Measurements from ENCODE around the gene SPATA32. TPM values are rescaled to one million over a fixed set of nuclear protein-coding genes. Genes with fewer than 3 reads are reported as not detected.
A peak's percentile ranks its signal among the peaks of the same experiment; 100 is the strongest.

SPATA32 gene
- total RNA-seq, 2 donors from 2014 or later = not detected

DNA sequence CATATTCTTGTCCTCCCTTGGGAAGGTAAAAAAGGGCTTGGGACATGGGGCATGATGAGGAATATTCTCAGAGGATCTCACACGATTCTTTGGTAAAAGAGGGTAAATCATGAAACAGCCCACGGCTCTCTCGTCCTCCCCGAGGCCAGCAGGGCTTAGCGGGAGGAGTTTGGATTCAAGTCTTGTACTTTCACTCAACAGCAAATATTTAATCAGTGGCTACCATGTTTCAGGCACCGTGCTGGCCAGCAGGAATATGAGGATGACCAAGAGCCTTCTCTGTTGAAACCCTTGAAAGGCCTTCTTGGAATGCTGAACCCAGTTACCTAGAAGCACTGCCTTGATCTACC is 46.1 kb upstream of the SPATA32 start:
- TF ChIP-seq, protein P1, sequence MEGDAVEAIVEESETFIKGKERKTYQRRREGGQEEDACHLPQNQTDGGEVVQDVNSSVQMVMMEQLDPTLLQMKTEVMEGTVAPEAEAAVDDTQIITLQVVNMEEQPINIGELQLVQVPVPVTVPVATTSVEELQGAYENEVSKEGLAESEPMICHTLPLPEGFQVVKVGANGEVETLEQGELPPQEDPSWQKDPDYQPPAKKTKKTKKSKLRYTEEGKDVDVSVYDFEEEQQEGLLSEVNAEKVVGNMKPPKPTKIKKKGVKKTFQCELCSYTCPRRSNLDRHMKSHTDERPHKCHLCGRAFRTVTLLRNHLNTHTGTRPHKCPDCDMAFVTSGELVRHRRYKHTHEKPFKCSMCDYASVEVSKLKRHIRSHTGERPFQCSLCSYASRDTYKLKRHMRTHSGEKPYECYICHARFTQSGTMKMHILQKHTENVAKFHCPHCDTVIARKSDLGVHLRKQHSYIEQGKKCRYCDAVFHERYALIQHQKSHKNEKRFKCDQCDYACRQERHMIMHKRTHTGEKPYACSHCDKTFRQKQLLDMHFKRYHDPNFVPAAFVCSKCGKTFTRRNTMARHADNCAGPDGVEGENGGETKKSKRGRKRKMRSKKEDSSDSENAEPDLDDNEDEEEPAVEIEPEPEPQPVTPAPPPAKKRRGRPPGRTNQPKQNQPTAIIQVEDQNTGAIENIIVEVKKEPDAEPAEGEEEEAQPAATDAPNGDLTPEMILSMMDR (IDR thresholded peaks at IDR 0.05) = no peak
- Histone ChIP-seq H3K4me3 (no peak overlapping the region), H3K27me3 (no peaks in the 10 kb centered on the region), H3K4me1 (peaks cover 50% of the 10 kb centered on the region), H3K9me3 (no peaks in the 10 kb centered on the region), H3K9ac (ENCODE audit: low read depth in 2 of 2, low read length in 2 of 2) (peak overlapping the region in 1 of 2 donors; percentile 67), H3K36me3 (no peaks in the 10 kb centered on the region), H3K27ac (peak overlapping the region; percentile 75)
- DNase-seq = no peak
- intact Hi-C loops (cut with DNase I) = no loop called here

DNA sequence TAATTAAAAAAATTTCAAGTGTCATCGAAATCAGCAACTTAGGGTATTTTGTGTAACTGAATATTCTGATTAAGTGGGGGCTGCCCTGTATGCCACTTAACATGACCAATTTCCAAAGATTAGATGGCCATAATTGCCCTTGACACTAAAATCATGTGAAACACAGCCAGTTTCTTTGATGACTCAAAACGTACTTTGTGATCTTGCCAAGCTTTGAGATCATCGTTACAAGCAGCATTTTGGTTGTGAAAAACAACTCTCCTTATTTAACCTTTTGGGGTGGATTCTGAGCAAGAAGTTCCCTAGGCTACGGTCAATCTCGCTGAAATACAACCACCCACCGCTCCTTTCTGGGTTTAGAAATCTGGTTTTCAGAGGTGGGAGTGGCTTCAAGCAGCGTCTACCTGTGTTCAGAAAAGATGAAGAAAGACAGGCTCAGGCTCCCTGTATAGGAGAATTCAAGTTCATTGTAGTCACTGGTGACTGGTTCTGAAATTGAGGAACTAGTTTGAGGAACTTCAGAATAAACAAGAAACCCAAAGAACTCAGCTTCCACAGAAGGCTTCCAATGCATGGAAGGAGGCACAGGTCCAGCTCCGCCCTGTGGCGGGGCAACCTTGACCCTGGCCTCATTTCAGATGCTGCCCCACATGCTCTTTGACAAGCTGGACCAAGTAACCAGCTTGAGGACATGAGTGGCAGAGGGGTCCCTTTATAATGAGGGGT is 45.6 kb upstream of the SPATA32 start:
- no peak for DNase-seq

DNA sequence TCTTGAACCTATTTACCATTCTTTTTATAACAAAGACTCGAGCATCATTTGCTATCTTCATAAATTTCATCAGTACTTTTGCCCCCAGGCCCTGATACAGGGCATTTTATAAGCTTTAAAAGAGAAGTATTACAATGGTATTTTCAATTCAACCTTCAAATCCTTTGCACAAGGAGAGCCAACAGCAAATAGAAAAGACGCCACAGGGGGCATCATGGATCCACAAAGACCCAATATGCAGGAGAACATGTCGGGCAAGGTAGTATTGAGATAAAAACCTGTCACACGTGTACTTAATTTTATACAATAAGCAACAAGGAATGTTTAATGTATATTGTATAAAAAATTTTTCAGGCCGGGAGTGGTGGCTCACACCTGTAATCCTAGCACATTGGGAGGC is 44.7 kb upstream of the SPATA32 start:
- TF ChIP-seq, protein P1 (IDR thresholded peaks at IDR 0.05) = no peak
- Histone ChIP-seq H3K9ac (ENCODE audit: low read depth in 2 of 2, low read length in 2 of 2) (peak overlapping the region in 1 of 2 donors; percentile 1), H3K4me1 (peaks cover 42% of the 10 kb centered on the region), H3K27me3 (no peaks in the 10 kb centered on the region), H3K4me3 (no peak overlapping the region), H3K9me3 (no peaks in the 10 kb centered on the region), H3K36me3 (no peaks in the 10 kb centered on the region), H3K27ac (no peak overlapping the region)
- no peak for DNase-seq
- intact Hi-C loops (cut with DNase I) = no loop called here

More for the DNA sequence above, 45.6 kb upstream of the SPATA32 start:
- H3K4me1 ChIP-seq = peaks cover 45% of the 10 kb centered on the region
- peak overlapping the region in 1 of 2 donors; percentile 67 for H3K9ac ChIP-seq (ENCODE audit: low read depth in 2 of 2, low read length in 2 of 2)
- intact Hi-C loops (cut with DNase I) = no loop called here
- no peaks in the 10 kb centered on the region for H3K9me3 ChIP-seq
- H3K27ac ChIP-seq = peak overlapping the region; percentile 75
- H3K36me3 ChIP-seq = no peaks in the 10 kb centered on the region
- H3K4me3 ChIP-seq = no peak overlapping the region
- no peaks in the 10 kb centered on the region for H3K27me3 ChIP-seq
- TF ChIP-seq, protein P1 (IDR thresholded peaks at IDR 0.05) = no peak

DNA sequence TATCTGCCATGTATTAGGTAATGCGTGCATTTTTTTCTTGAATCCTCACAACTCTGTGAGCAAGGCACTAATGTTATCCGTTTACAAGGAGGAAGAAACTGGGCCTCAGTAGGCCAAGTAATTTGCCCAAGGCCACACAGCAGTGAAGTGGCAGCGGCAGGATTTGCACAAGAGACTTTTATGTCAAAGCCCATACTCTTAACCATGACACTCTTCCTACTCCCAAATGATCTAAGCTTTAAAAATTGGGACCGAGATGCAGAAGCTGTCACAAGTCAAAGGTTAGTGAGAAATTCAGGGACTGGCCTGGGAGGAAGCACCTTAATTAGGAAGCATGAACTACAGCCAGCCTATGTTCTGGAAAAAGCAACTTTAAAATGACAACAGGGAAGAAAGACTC is 44.2 kb upstream of the SPATA32 start:
- intact Hi-C loops (cut with DNase I) = no loop called here
- no peaks in the 10 kb centered on the region for H3K27me3 ChIP-seq
- H3K4me3 ChIP-seq = no peak overlapping the region
- H3K4me1 ChIP-seq = peaks cover 36% of the 10 kb centered on the region
- TF ChIP-seq, protein P1 (IDR thresholded peaks at IDR 0.05) = no peak
- no peak for DNase-seq
- no peaks in the 10 kb centered on the region for H3K9me3 ChIP-seq
- peak overlapping the region in 1 of 2 donors; percentile 1 for H3K9ac ChIP-seq (ENCODE audit: low read depth in 2 of 2, low read length in 2 of 2)
- peak overlapping the region; percentile 9 for H3K27ac ChIP-seq
- H3K36me3 ChIP-seq = no peaks in the 10 kb centered on the region

DNA sequence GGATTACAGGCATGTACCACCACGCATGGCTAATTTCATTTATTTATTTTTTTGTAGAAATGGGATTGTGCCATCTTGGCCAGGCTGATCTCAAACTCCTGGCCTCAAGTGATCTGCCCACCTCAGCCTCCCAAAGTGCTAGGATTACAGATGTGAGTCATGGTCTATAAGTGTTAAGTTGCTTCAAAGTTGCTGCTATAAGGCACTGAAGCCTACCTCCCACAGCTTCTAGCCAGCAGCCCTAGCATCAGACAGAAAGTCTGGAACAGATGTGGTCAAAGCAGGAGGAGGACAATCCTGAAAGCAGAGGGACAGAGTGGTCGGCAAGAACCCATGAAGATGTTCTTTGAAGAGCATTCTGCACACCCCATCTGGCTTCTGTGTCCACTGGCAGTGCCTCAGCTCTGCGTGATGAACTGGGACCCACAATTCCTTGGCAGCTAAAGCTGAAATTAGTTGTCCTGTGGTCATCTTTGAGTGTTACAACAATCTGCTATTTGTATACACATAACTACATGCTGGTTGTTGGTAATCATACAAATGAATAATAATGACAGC is 43.7 kb upstream of the SPATA32 start:
- DNase-seq = no peak
- Histone ChIP-seq H3K9ac (ENCODE audit: low read depth in 2 of 2, low read length in 2 of 2) (peak overlapping the region in 1 of 2 donors; percentile 1), H3K4me1 (peaks cover 33% of the 10 kb centered on the region), H3K27me3 (no peaks in the 10 kb centered on the region), H3K27ac (peak overlapping the region; percentile 9), H3K9me3 (no peaks in the 10 kb centered on the region), H3K4me3 (no peak overlapping the region), H3K36me3 (no peaks in the 10 kb centered on the region)
- intact Hi-C loops (cut with DNase I) = no loop called here
- TF ChIP-seq, protein P1 (IDR thresholded peaks at IDR 0.05) = no peak
